GM12878 (cell line): ENCODE data around the gene SIVA1. TPM values are rescaled to one million over a fixed set of nuclear protein-coding genes. Genes with fewer than 3 reads are reported as not detected.

Experiments
- ATAC-seq: fragments of 200-7000 bp; cut with Tn5 transposase; 3 replicates; pipeline ENCODE4 v1.9.1; 2020; ENCODE audit warnings: mild to moderate bottlenecking, moderate library complexity
- BruUV-seq: library from RNA; stranded (reverse); fragments of 400-500 nt; replicated peaks from 2 replicates; lab custom pipeline; 2021; lab: Mats Ljungman, UMichigan
- CTCF ChIA-PET: fragments of 300-600 bp; sonication (Branson Sonifier 250); formaldehyde crosslinking; extraction: SDS; loops from one replicate; lab custom pipeline; 2021; ENCODE audit warnings: inconsistent platforms; lab: Yijun Ruan, JAX
- POLR2A ChIA-PET: fragments of 350-600 bp; formaldehyde crosslinking; extraction: SDS; loops from one replicate; lab custom pipeline; 2021; ENCODE audit warnings: inconsistent platforms; lab: Charles Lee
- RAD21 ChIA-PET: fragments of 300-600 bp; sonication (Branson Sonifier 250); formaldehyde crosslinking; loops from one replicate; lab custom pipeline; 2023; ENCODE audit warnings: antibody characterized with exemption; ENCODE audit not compliant: unreplicated experiment; lab: Charles Lee
- SMC1A ChIA-PET: fragments of 300-600 bp; sonication (Branson Sonifier 250); formaldehyde crosslinking; loops from one replicate; lab custom pipeline; 2023; ENCODE audit not compliant: unreplicated experiment, uncharacterized antibody; lab: Charles Lee
- DNase-seq: peaks from one replicate; pipeline ENCODE4 v3.0.0-alpha.2; 2011; ENCODE audit warnings: low read depth, low spot score
- FAIRE-seq: peaks from 3 replicates; lab custom pipeline; 2011; peaks lifted over from hg19 to GRCh38; lab: Jason Lieb, UNC
- H2AFZ ChIP-seq: 2 replicates; pipeline ENCODE4 v1.6.0; 2011; ENCODE audit warnings: low read depth, low read length, control low read depth; ENCODE audit not compliant: control insufficient read depth
- H3K27ac ChIP-seq: 2 replicates; pipeline ENCODE4 v1.5.1; 2011; ENCODE audit warnings: control low read depth; ENCODE audit not compliant: control insufficient read depth, insufficient read depth
- H3K27me3 ChIP-seq, 2 experiments: replicated peaks in 1 of 2; 2 replicates each; pipeline versions ENCODE4 v1.6.0 to v1.6.1; 2011; ENCODE audit warnings: low read length in 1 of 2; ENCODE audit not compliant: control insufficient read depth in 2 of 2, insufficient read depth in 2 of 2
- H3K36me3 ChIP-seq, 2 experiments: 2 replicates each; pipeline ENCODE4 v1.5.1; 2011; ENCODE audit warnings: low read length in 1 of 2; ENCODE audit not compliant: control insufficient read depth in 2 of 2, insufficient read depth in 2 of 2
- H3K4me1 ChIP-seq: 2 replicates; pipeline ENCODE4 v1.6.1; 2011; ENCODE audit warnings: mild to moderate bottlenecking, low read length, moderate library complexity, mixed read lengths; ENCODE audit not compliant: control insufficient read depth, insufficient read depth
- H3K4me2 ChIP-seq: 2 replicates; pipeline ENCODE4 v1.6.0; 2011; ENCODE audit warnings: control low read depth; ENCODE audit not compliant: control insufficient read depth, insufficient read depth
- H3K4me3 ChIP-seq: fragments of 200-600 bp; sonication (generic); 2 replicates; pipeline ENCODE4 v1.5.1; 2016
- H3K79me2 ChIP-seq: 2 replicates; pipeline ENCODE4 v1.6.0; 2011; ENCODE audit warnings: low read length; ENCODE audit not compliant: control insufficient read depth, insufficient read depth
- H3K9ac ChIP-seq: 2 replicates; pipeline ENCODE4 v1.8.0; 2011; ENCODE audit warnings: low read length, control low read depth, mixed read lengths; ENCODE audit not compliant: control insufficient read depth, insufficient read depth
- H3K9me3 ChIP-seq: replicated peaks from 3 replicates; pipeline ENCODE4 v1.5.1; 2011; ENCODE audit warnings: mild to moderate bottlenecking, low read length; ENCODE audit not compliant: control insufficient read depth, insufficient read depth
- H4K20me1 ChIP-seq: 2 replicates; pipeline ENCODE4 v1.6.0; 2011; ENCODE audit not compliant: control insufficient read depth, insufficient read depth
- RFX5 ChIP-seq: IDR thresholded peaks from 2 replicates; pipeline ENCODE4 v1.6.1; 2011; ENCODE audit warnings: low read depth, low read length, improper control_type of control experiment
- TCF3 ChIP-seq: IDR thresholded peaks from 2 replicates; pipeline ENCODE4 v1.6.1; 2012; ENCODE audit warnings: low read depth, mild to moderate bottlenecking, low read length, borderline replicate concordance; ENCODE audit not compliant: insufficient read depth
- WGBS: methylation state at CpG from one replicate; pipeline ENCODE4 v1.1.6; 2016; ENCODE audit warnings: low lambda C conversion rate; ENCODE audit not compliant: insufficient replicate concordance, insufficient coverage; ENCODE audit errors: missing lambda C conversion rate; 5-methylcytosine and 5-hydroxymethylcytosine counted together
- in situ Hi-C: fragments of 300-500 bp; cut with MboI; formaldehyde crosslinking; loops from 9 replicates; pipeline ENCODE4 v1.14.3; 2018; ENCODE audit warnings: mixed read lengths
- intact Hi-C: fragments of 100-400 bp; cut with micrococcal nuclease; formaldehyde crosslinking; loops from one replicate; pipeline ENCODE4 v1.14.2; 2022; ENCODE audit not compliant: unreplicated experiment
- polyA plus RNA-seq, 11 experiments: library from polyadenylated mRNA; depleted of rRNA in 4 of 11; unstranded in 6 of 11; stranded (reverse) in 5 of 11; fragments of >200 nt; fragmentation: Nextera tagmentation in 4 of 11; fragmentation: Illumina TruSeq in 1 of 11; extraction: Ambion mirVana in 4 of 11; extraction: Trizol in 1 of 11; gene quantifications; 1 replicate in 1 of 11; 2 replicates in 10 of 11; pipeline versions ENCODE4 v1.2.1 to v1.2.3, GENCODE V29; 2011 to 2016; ENCODE audit warnings: inconsistent platforms in 2 of 11, missing spikeins in 2 of 11, low read depth in 1 of 11
- total RNA-seq, 4 experiments: library from RNA; depleted of rRNA in 3 of 4; stranded (reverse); fragments of >200 nt in 3 of 4; fragmentation: Illumina TruSeq in 1 of 4; extraction: Trizol in 1 of 4; gene quantifications; 2 replicates each; pipeline versions ENCODE4 v1.2.1 to v1.2.3, GENCODE V29; 2013 to 2021
- TF ChIP-seq, protein P1 (sequence below): fragments of 450-650 bp; IDR thresholded peaks from 2 replicates; pipeline ENCODE4 v1.6.1; 2016; ENCODE audit warnings: mild to moderate bottlenecking
- TF ChIP-seq, protein P2 (sequence below): IDR thresholded peaks from 2 replicates; pipeline ENCODE4 v1.6.1; 2011; ENCODE audit warnings: borderline replicate concordance, low read depth, mild to moderate bottlenecking, moderate library complexity, low read length; ENCODE audit not compliant: insufficient read depth, poor library complexity, severe bottlenecking
- TF ChIP-seq, protein P3 (sequence below): fragments of 450-650 bp; conservative IDR thresholded peaks from 2 replicates; pipeline ENCODE4 v1.6.1; 2017; ENCODE audit warnings: mild to moderate bottlenecking, moderate library complexity

SIVA1 gene
- total and polyA plus RNA-seq, 10 of the 15 experiments (the other 5 are each of a cell fraction or from before 2014, with no cell fraction given): 4.6 to 282 (median 106) TPM

DNA sequence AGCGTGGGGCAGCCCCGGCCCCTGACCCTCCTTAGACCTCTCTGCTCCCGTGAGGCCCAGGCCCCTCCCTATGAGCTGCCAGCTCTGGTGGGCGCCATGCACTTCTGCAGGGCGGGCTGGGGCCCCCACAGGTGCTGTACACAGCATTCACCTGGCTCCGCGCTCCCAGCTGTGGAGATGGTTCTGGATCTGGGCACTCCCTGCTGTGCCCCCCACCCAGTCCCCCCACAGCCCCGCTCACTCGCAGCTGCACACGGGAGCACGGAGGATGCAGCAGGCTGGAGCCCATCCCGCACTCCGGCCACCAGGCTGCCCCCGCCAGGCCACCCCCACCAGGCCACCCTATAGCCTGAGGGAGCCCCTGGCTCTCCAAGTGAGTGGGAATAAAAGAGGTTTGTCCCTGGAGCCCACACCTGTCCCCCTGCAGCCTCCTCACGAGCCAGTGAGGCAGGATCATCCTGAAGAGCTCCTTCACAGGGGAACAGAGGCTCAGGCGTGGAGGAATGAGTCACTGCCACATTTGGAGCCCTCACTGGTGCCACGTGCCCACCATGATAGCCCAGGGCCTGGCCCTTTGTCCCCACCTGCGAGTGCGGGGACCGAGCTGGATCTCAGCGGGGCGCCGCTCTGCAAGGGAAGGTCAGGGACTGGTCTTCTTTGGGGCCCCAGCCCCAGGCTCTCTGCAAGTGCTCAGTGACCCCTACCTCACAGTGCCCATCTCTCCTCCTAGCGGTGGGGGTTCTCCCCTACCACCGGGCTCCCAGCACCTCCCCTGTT lies 27.0 kb upstream of the SIVA1 start:
- H3K9ac ChIP-seq: no peak overlapping the region
- in situ Hi-C loops (no loop called here), intact Hi-C loops (no loop called here)
- TF ChIP-seq TCF3 (no peak), RFX5 (no peak)
- TF ChIP-seq, protein P1, sequence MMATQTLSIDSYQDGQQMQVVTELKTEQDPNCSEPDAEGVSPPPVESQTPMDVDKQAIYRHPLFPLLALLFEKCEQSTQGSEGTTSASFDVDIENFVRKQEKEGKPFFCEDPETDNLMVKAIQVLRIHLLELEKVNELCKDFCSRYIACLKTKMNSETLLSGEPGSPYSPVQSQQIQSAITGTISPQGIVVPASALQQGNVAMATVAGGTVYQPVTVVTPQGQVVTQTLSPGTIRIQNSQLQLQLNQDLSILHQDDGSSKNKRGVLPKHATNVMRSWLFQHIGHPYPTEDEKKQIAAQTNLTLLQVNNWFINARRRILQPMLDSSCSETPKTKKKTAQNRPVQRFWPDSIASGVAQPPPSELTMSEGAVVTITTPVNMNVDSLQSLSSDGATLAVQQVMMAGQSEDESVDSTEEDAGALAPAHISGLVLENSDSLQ: no peak
- TF ChIP-seq, protein P2, sequence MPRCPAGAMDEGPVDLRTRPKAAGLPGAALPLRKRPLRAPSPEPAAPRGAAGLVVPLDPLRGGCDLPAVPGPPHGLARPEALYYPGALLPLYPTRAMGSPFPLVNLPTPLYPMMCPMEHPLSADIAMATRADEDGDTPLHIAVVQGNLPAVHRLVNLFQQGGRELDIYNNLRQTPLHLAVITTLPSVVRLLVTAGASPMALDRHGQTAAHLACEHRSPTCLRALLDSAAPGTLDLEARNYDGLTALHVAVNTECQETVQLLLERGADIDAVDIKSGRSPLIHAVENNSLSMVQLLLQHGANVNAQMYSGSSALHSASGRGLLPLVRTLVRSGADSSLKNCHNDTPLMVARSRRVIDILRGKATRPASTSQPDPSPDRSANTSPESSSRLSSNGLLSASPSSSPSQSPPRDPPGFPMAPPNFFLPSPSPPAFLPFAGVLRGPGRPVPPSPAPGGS: no peak
- TF ChIP-seq, protein P3, sequence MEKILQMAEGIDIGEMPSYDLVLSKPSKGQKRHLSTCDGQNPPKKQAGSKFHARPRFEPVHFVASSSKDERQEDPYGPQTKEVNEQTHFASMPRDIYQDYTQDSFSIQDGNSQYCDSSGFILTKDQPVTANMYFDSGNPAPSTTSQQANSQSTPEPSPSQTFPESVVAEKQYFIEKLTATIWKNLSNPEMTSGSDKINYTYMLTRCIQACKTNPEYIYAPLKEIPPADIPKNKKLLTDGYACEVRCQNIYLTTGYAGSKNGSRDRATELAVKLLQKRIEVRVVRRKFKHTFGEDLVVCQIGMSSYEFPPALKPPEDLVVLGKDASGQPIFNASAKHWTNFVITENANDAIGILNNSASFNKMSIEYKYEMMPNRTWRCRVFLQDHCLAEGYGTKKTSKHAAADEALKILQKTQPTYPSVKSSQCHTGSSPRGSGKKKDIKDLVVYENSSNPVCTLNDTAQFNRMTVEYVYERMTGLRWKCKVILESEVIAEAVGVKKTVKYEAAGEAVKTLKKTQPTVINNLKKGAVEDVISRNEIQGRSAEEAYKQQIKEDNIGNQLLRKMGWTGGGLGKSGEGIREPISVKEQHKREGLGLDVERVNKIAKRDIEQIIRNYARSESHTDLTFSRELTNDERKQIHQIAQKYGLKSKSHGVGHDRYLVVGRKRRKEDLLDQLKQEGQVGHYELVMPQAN: no peak
- peaks cover 0 to 4% of the 10 kb centered on the region in 2 experiments; a peak in 1 of 4 replicates for H3K27me3 ChIP-seq
- BruUV-seq: no TSS peak
- RAD21 ChIA-PET: no interaction called here
- POLR2A ChIA-PET: interaction anchor here (0.6 kb wide), 1 partner anchor 69 kb away, joined by 4 read pairs; no protein-coding TSS in a partner anchor
- no peaks in the 10 kb centered on the region for H4K20me1 ChIP-seq
- H3K4me3 ChIP-seq: no peak overlapping the region
- H3K27ac ChIP-seq: no peak overlapping the region
- no peaks in the 10 kb centered on the region for H3K9me3 ChIP-seq
- DNase-seq (no peak), ATAC-seq (no peak), FAIRE-seq (no peak)
- 58% methylated on average over 24 of the region's 25 CpGs for WGBS
- no peak overlapping the region for H3K4me2 ChIP-seq
- no peaks in the 10 kb centered on the region for H3K4me1 ChIP-seq
- no peaks in the 10 kb centered on the region for H3K36me3 ChIP-seq
- CTCF ChIA-PET: interaction anchor here (0.7 to 1.5 kb wide), 2 partner anchors 10 to 27 kb away, joined by 3 to 4 read pairs; partner anchors contain the start of gene SIVA1
- SMC1A ChIA-PET: no interaction called here
- no peak overlapping the region for H2AFZ ChIP-seq
- H3K79me2 ChIP-seq: no peaks in the 10 kb centered on the region
